HepG2 (cell line): ENCODE data around the gene REM2. TPM values are rescaled to one million over a fixed set of nuclear protein-coding genes. Genes with fewer than 3 reads are reported as not detected.

Experiments
- BCL3 ChIP-seq: sonication (generic); formaldehyde crosslinking; IDR thresholded peaks from 2 replicates; pipeline ENCODE4 v1.5.1; 2020; ENCODE audit warnings: mild to moderate bottlenecking, missing genetic modification reagents, moderate library complexity
- JUNB ChIP-seq: sonication (generic); formaldehyde crosslinking; IDR thresholded peaks from 2 replicates; pipeline ENCODE4 v1.8.0; 2022; ENCODE audit warnings: missing genetic modification reagents, mild to moderate bottlenecking, borderline replicate concordance
- KLF11 ChIP-seq: IDR thresholded peaks from 2 replicates; pipeline ENCODE4 v1.6.1; 2016; ENCODE audit warnings: missing compliant biosample characterization
- NKX3-1 ChIP-seq: sonication (generic); formaldehyde crosslinking; IDR thresholded peaks from 2 replicates; pipeline ENCODE4 v1.5.0; 2020; ENCODE audit warnings: missing genetic modification reagents
- ZBTB40 ChIP-seq, 2 experiments: fragments of 450-650 bp in 1 of 2; sonication (generic) in 1 of 2; formaldehyde crosslinking in 1 of 2; IDR thresholded peaks; 2 replicates each; pipeline versions ENCODE4 v1.6.1 to v1.8.0; 2016 to 2022; ENCODE audit warnings: antibody characterized with exemption in 1 of 2, mild to moderate bottlenecking in 1 of 2, missing genetic modification reagents in 1 of 2
- ZNF20 ChIP-seq: sonication (generic); formaldehyde crosslinking; IDR thresholded peaks from 2 replicates; pipeline ENCODE4 v1.4.0; 2020; ENCODE audit warnings: mild to moderate bottlenecking, moderate library complexity, missing genetic modification reagents
- ZNF282 ChIP-seq: fragments of 450-650 bp; IDR thresholded peaks from 2 replicates; pipeline ENCODE4 v1.6.1; 2018; ENCODE audit not compliant: partially characterized antibody
- ZNF329 ChIP-seq: sonication (generic); formaldehyde crosslinking; IDR thresholded peaks from 2 replicates; pipeline ENCODE4 v1.9.0; 2021; ENCODE audit warnings: low read depth, mild to moderate bottlenecking, missing genetic modification reagents
- ZNF33B ChIP-seq: sonication (generic); formaldehyde crosslinking; IDR thresholded peaks from 2 replicates; pipeline ENCODE4 v1.5.1; 2020; ENCODE audit warnings: mild to moderate bottlenecking, missing genetic modification reagents
- ZNF652 ChIP-seq: IDR thresholded peaks from 2 replicates; pipeline ENCODE4 v1.6.1; 2016; ENCODE audit warnings: low read depth, borderline replicate concordance
- ZNF687 ChIP-seq: sonication (generic); formaldehyde crosslinking; IDR thresholded peaks from 2 replicates; pipeline ENCODE4 v1.5.1; 2020; ENCODE audit warnings: mild to moderate bottlenecking, missing genetic modification reagents, moderate library complexity
- polyA plus RNA-seq, 8 experiments: library from polyadenylated mRNA; depleted of rRNA in 3 of 8; stranded (reverse) in 7 of 8; unstranded in 1 of 8; fragments of >200 nt; fragmentation: Illumina TruSeq in 4 of 8; extraction: Trizol in 4 of 8; gene quantifications; 2 replicates each; pipeline versions ENCODE4 v1.2.1 to v1.2.3, GENCODE V29; 2011 to 2016; ENCODE audit warnings: low read depth in 4 of 8, missing spikeins in 1 of 8, mixed read lengths in 1 of 8; ENCODE audit not compliant: insufficient read depth in 1 of 8
- total RNA-seq, 5 experiments: library from RNA; depleted of rRNA; stranded (reverse); fragments of >200 nt; fragmentation: Illumina TruSeq; extraction: Trizol; gene quantifications; 2 replicates each; pipeline ENCODE4 v1.2.3, GENCODE V29; 2016; ENCODE audit warnings: low read depth in 1 of 5
- TF ChIP-seq, protein P1 (sequence below): sonication (generic); formaldehyde crosslinking; IDR thresholded peaks from 2 replicates; pipeline ENCODE4 v1.5.0; 2020; ENCODE audit warnings: missing genetic modification reagents

REM2 gene
- total and polyA plus RNA-seq, 2 of the 13 experiments (the other 11 are each of a cell fraction or from before 2014, with no cell fraction given), result 0.20 TPM; not detected in 1

DNA sequence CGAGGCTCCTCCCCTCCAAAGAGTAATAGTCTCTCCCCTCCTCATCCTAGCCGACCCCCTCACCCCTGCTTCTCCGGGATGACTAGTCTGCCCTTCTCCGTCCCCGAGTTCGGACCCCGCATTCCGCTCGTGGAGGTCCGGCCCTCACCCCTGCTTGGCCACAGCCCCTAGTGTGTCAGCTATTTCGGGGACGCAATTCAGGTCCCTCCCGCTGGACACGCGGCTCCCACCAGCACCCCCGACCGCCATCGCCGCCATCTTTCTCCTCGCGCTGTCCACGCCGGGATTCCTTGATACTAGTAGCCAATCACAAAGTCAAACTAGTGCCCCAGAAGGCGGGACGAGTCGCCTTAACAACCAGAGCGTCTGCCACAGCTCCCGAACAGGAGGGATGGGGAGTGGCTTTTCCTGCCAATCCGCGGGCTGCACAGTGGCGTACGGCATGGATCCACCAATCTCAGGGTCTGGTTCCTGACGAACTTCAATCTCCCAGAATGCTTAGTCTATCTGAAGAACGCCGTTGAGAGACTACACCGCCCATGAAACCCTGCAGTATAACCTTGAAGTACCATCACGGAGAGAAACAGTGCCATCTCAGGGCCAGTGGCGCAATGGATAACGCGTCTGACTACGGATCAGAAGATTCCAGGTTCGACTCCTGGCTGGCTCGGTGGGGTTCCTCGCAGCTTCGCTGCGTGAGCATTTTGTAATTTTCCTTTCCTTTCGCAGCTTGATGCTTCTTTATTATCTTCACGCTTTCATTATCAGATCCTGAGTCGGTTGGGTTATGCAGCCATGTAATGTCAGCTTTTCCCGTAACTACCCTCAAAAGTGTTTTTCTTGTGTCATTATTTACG, 46.3 kb downstream of the REM2 start, which contains the start of gene PRMT5 (continued):
- TF ChIP-seq ZNF687 (CRISPR knock-in tag), result peak; percentile 97
- TF ChIP-seq KLF11 (CRISPR knock-in tag), result peak; percentile 97
- TF ChIP-seq ZNF282, result no peak
- TF ChIP-seq, protein P1, sequence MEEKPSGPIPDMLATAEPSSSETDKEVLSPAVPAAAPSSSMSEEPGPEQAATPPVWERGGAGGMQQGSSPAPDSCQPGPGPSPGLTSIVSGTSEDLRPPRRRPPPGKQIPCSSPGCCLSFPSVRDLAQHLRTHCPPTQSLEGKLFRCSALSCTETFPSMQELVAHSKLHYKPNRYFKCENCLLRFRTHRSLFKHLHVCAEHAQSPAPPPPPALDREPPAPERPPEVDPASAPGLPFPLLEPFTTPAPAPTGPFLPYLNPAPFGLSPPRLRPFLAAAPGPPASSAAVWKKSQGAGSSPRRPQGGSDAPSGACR (CRISPR knock-in tag), result peak; percentile 99; the same call in 1 of the 2 replicates
- TF ChIP-seq JUNB (CRISPR knock-in tag), result peak; percentile 79
- peak; percentile 92 for TF ChIP-seq BCL3 (CRISPR knock-in tag)
- TF ChIP-seq ZBTB40 (IDR thresholded peaks at IDR 0.05), result peak; percentile 36
- peak; percentile 78; the same call in 1 of the 2 replicates for TF ChIP-seq ZBTB40 (CRISPR knock-in tag; IDR thresholded peaks at IDR 0.05)
- TF ChIP-seq ZNF652, result peak; percentile 66
- TF ChIP-seq ZNF33B (CRISPR knock-in tag), result peak; percentile 98
- no peak for TF ChIP-seq ZNF20
- TF ChIP-seq NKX3-1, result peak; percentile 97
- TF ChIP-seq ZNF329 (CRISPR knock-in tag), result peak; percentile 64
